HG03558 (cell line): ENCODE measurements around the gene TMEM218.
"Not testable (repeated sequence)": the region's sequence is repeated elsewhere in the genome, so short reads cannot be mapped to it uniquely, and the experiment has no call there.

Source experiments
- ATAC-seq: cut with Tn5 transposase; IDR thresholded peaks from one replicate; pipeline ENCODE4 v1.9.1; 2021; ENCODE audit warnings: moderate number of reproducible peaks; ENCODE audit not compliant: unreplicated experiment; ENCODE audit errors: extremely low read depth

The TMEM218 gene

GRCh38 chr11:125062218-125062930 lies 49.1 kb downstream of the TMEM218 start:
- no peak for ATAC-seq

GRCh38 chr11:125061281-125061680 lies 50.1 kb downstream of the TMEM218 start:
- ATAC-seq = no peak

DNA sequence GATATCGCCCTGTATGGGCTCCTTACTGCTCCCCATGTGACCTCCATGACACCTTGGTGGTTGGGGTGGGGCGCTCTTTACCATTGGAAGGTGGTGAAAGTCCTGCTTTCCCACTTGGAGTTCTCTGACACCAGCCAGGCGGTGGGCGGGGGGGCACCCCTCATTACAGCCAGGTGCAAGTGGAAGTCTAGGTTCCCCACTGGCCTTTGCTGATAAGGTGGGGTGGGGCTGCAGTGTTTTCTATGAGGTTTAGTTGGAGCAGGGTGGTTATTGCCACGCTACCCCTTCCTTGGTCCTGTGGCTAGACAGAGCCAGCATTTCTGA lies 53.8 kb downstream of the TMEM218 start:
- ATAC-seq = no peak

- no peak for ATAC-seq
These were observed 54.3 kb downstream of the TMEM218 start for GRCh38 chr11:125056931-125057692.

DNA sequence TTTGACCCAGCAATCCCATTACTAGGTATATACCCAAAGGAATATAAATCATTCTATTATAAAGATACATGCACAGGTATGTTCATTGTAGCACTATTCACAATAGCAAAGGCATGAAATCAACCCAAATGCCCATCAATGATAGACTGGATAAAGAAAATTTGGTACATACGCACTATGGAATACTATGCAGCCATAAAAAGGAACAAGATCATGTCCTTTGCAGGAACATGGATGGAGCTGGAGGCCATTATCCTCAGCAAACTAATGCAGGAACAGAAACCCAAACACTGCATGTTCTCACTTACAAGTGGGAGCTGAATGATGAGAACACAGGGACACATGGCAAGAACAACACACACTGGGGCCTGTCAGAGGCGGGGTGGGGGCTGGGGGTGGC lies 55.3 kb downstream of the TMEM218 start:
- not testable (repeated sequence) for ATAC-seq

GRCh38 chr11:125055107-125055715 lies 56.2 kb downstream of the TMEM218 start:
- ATAC-seq = no peak

GRCh38 chr11:125053167-125053566 lies 58.3 kb downstream of the TMEM218 start:
- ATAC-seq = no peak

DNA sequence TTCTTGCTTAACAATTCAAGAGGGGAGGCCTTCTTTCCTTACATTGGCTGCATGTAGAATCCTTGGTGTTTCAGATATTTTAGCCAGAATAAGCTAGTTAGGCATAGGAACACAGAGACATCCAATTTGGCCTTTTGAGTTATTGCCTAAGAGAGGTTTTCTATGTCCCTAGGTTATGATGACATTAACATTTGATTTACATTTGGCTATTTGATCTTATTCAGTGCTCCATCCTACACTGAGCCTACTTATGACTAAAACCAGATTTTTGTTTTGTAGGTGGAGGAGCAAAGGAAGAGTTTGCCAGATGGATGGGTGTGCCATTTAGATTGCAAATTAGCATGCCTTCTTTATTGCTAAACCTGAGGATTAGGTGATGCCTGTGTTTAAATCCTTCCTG lies 59.4 kb downstream of the TMEM218 start:
- ATAC-seq = no peak

DNA sequence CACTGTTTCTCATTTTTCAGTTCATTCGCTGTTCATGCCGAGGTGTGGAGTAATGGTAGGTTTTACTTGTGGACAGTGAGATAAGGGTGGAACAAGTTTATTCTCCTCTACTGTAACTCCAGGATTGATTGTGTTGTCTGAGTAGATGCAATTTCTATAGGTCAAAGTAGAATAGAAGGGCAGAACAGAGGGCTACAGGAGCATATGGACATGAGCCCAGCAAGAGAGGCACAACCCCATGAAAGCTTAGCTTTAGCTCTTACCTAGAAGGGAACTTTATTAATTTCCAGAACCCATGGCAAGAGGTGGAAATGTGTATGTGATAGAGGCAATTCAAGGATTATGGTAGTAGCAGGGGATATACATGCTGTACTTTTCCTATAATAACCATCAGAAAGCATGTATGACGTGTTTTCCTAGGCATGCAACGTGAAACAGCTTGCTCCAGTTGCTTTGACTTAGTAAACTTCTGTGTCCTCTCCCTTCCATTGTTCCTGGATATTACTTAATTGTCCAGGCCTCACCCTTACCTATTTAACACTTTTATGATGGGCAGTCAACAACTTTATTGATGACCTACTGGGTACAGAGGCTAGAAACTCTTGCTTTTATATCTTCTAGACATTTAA lies 62.1 kb downstream of the TMEM218 start:
- no peak for ATAC-seq
